Activated naive CD4-positive, alpha-beta T cell treated with Interleukin-2 at 50 U/mL for 16 hours (primary cell): ENCODE data around the gene NFE2L2.
"Not testable (repeated sequence)": the region's sequence is repeated elsewhere in the genome, so short reads cannot be mapped to it uniquely, and the experiment has no call there.

Experiments used
- DNase-seq: peaks from one replicate; pipeline ENCODE4 v3.0.0-alpha.2; 2020

NFE2L2 gene

DNA sequence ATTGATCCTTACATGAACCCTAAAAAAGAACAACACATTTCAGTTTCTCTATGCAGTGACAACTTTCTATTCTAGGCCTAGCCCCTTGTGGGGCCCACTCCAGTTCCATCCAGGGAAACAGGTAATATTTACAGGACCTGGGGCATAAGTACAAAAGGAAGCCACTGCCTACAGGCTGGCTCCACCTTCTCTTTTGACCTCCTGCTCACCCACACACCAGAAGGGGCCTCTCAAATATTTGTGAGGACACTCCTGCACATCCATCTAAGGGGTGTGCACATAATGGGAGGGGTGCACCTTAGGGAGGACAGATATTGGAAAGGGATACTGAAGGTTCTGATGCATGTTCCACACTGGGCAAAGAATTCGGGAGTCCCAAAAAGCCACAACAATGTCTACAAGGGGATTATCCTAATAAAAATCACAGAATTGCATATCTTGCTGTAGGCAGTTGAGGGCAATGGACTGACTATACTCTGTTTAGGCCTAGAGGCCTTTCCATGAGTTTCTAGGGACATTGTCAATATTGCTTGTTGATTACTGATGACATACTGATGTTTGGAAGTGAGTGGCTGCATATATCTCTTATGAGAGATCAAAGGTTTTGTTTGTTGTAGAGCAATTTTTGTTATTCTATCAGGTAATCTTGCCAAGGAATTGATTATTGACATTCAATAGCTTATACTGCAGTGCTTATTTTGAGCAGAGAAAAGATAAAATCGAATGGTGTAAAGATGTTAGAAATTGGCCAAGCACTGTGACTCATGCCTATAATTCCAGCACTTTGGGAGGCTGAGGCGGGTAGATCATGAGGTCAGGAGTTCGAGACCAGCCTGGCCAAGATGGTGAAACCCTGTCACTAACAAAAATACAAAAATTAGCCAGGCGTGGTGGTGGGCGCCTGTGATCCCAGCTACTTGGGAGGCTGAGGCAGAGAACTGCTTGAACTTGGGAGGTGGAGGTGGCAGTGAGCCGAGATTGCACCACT is 75.8 kb downstream of the NFE2L2 start:
- DNase-seq, result no peak

DNA sequence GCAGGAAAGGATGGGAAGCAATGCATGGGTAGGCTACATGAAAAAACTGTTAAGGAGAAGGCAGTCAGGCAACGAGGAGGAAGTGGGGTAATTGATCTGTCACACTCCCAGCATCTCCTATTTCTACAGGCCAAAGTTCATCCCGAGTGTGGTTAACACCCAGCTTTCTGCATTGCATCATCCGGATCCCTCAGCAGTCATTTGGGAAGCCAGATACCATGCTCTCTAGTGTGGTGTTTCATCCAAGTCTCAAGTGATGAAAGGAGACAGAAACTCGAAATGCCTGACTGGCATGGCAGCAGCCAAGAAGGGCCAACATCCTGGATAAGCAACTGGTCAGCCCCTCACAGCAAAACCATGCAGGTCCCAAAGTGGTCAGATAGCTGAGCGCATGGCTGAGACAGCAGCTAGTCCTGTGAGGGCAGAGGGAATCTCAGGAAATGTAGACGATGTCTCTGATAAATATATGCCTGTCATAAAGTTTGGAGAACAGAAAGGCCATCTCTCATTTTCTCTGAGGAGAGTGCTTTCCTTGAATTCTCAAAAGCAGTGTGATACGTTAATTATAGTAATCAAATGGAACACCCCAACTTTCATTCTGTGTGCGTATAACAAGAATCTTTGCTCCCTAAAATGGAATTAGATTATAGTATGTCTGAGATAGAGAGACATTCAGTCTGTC is 76.8 kb downstream of the NFE2L2 start:
- no peak for DNase-seq

DNA sequence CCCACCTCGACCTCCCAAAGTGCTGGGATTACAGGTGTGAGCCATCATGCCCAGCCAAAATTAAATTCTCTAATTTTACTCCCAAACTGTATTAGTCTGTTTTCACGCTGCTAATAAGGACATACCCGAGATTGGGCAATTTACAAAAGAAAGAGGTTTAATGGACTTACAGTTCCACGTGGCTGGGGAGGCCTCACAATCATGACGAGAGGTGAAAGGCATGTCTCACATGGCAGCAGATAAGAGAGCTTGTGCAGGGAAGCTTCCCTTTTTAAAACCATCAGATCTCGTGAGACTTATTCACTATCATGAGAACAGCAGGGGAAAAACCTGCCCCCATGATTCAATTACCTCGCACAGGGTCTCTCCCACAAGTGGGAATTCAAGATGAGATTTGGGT is 78.5 kb downstream of the NFE2L2 start:
- not testable (repeated sequence) for DNase-seq

DNA sequence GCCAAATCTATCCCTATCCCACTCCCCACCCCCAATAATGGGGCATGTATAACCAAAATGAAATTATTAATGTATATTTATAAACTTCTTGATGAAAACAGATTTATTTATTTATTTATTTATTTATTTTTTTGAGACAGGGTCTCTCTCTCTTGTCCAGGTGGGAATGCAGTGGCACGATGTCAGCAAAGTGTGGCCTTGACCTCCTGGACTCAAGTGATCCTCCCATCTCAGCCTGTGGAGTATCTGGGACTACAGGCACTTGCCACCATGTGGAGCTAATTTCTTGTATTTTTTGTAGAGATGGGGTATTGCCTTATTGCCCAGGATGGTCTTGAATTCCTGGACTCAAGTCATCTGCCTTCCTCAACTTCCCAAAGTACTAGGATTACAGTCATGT is 79.9 kb downstream of the NFE2L2 start:
- no peak for DNase-seq

DNA sequence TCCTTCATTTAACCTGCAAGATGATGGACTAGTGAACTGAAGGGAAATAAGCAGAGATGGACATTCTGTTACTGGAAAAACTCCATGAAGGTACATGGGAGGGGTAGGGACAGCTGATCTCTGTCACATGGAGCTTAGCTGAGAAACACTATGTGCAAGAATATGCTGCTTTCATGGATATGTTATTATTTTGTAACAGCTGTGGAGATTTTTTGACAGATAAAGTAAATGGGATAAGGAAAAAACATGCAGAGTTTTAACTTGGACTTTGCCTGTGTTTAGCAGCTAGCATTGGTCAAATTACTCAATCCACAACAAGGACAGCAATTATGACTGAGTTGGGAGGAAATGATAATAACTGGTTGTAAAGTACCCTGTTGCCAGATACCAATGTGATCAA is 80.7 kb downstream of the NFE2L2 start:
- DNase-seq, result no peak
